Measurements from ENCODE around the gene WDR89. TPM values are rescaled to one million over a fixed set of nuclear protein-coding genes. Genes with fewer than 3 reads are reported as not detected.

Gene WDR89
- total RNA-seq, 1 experiment from 2014 or later, result 23.6 TPM

GRCh38 chr14:63652406-63652805, 10.7 kb upstream of the WDR89 start:
- H3K27me3 ChIP-seq (replicated peaks; ENCODE audit: insufficient read depth, low read depth, low read length, poor library complexity), result no peaks in the 10 kb centered on the region
- BruUV-seq (replicated peaks), result no TSS peak
- H3K4me3 ChIP-seq (ENCODE audit: low read depth, low read length, poor library complexity, severe bottlenecking), result no peak overlapping the region
- intact Hi-C loops (cut with micrococcal nuclease; ENCODE audit: unreplicated experiment), result no loop called here
- no peaks in the 10 kb centered on the region for H3K4me1 ChIP-seq (ENCODE audit: insufficient read depth, low read length, poor library complexity, severe bottlenecking)
- ChIA-PET CTCF (interaction anchor here (0.6 kb wide), 1 partner anchor 263 kb away, joined by 9 read pairs; no protein-coding TSS in a partner anchor), POLR2A (ENCODE audit: low non-redundant PET) (no interaction called here)
- H3K36me3 ChIP-seq (ENCODE audit: insufficient read depth, low read length, poor library complexity, severe bottlenecking), result no peaks in the 10 kb centered on the region
- no peak for DNase-seq (ENCODE audit: low spot score)
- H3K9me3 ChIP-seq (ENCODE audit: low read depth, low read length, poor library complexity, severe bottlenecking), result no peaks in the 10 kb centered on the region
- no peak for TF ChIP-seq EZH2 (IDR thresholded peaks at IDR 0.05; ENCODE audit: borderline replicate concordance, low read depth, low read length, poor library complexity, severe bottlenecking)
- no peak for TF ChIP-seq CTCF (conservative IDR thresholded peaks at IDR 0.05; ENCODE audit: low read depth, low read length)
- no peak overlapping the region for H3K27ac ChIP-seq (ENCODE audit: low read depth, low read length, poor library complexity, severe bottlenecking)

GRCh38 chr14:63650256-63650952, 8.7 kb upstream of the WDR89 start:
- H3K9me3 ChIP-seq (ENCODE audit: low read depth, low read length, poor library complexity, severe bottlenecking), result no peaks in the 10 kb centered on the region
- no peaks in the 10 kb centered on the region for H3K4me1 ChIP-seq (ENCODE audit: insufficient read depth, low read length, poor library complexity, severe bottlenecking)
- no peaks in the 10 kb centered on the region for H3K27me3 ChIP-seq (replicated peaks; ENCODE audit: insufficient read depth, low read depth, low read length, poor library complexity)
- H3K36me3 ChIP-seq (ENCODE audit: insufficient read depth, low read length, poor library complexity, severe bottlenecking), result no peaks in the 10 kb centered on the region
- POLR2A ChIA-PET (ENCODE audit: low non-redundant PET), result no interaction called here
- intact Hi-C loops (cut with micrococcal nuclease; ENCODE audit: unreplicated experiment), result no loop called here
- no peak for DNase-seq (ENCODE audit: low spot score)
- no peak for TF ChIP-seq EZH2 (IDR thresholded peaks at IDR 0.05; ENCODE audit: borderline replicate concordance, low read depth, low read length, poor library complexity, severe bottlenecking)
- no peak for TF ChIP-seq CTCF (conservative IDR thresholded peaks at IDR 0.05; ENCODE audit: low read depth, low read length)
- no TSS peak for BruUV-seq (replicated peaks)
- no peak overlapping the region for H3K27ac ChIP-seq (ENCODE audit: low read depth, low read length, poor library complexity, severe bottlenecking)
- CTCF ChIA-PET, result no interaction called here
- no peak overlapping the region for H3K4me3 ChIP-seq (ENCODE audit: low read depth, low read length, poor library complexity, severe bottlenecking)

GRCh38 chr14:63647696-63648410, 6.2 kb upstream of the WDR89 start:
- Histone ChIP-seq H3K9me3 (ENCODE audit: low read depth, low read length, poor library complexity, severe bottlenecking) (no peaks in the 10 kb centered on the region), H3K4me3 (ENCODE audit: low read depth, low read length, poor library complexity, severe bottlenecking) (no peak overlapping the region), H3K27ac (ENCODE audit: low read depth, low read length, poor library complexity, severe bottlenecking) (no peak overlapping the region), H3K36me3 (ENCODE audit: insufficient read depth, low read length, poor library complexity, severe bottlenecking) (no peaks in the 10 kb centered on the region), H3K4me1 (ENCODE audit: insufficient read depth, low read length, poor library complexity, severe bottlenecking) (peaks cover 4% of the 10 kb centered on the region), H3K27me3 (replicated peaks; ENCODE audit: insufficient read depth, low read depth, low read length, poor library complexity) (no peaks in the 10 kb centered on the region)
- ChIA-PET POLR2A (ENCODE audit: low non-redundant PET) (no interaction called here), CTCF (interaction anchor here (0.9 kb wide), 1 partner anchor 259 kb away, joined by 3 read pairs; no protein-coding TSS in a partner anchor)
- DNase-seq (ENCODE audit: low spot score), result no peak
- no TSS peak for BruUV-seq (replicated peaks)
- intact Hi-C loops (cut with micrococcal nuclease; ENCODE audit: unreplicated experiment), result no loop called here
- no peak for TF ChIP-seq CTCF (conservative IDR thresholded peaks at IDR 0.05; ENCODE audit: low read depth, low read length)
- TF ChIP-seq EZH2 (IDR thresholded peaks at IDR 0.05; ENCODE audit: borderline replicate concordance, low read depth, low read length, poor library complexity, severe bottlenecking), result no peak

Measured in A673 (cell line).